ENCODE data around the gene TANGO6.

TANGO6 gene

GRCh38 chr16:69108064-69108904 is 265.0 kb downstream of the TANGO6 start:
- H3K4me3 ChIP-seq (ENCODE audit: low read length), result peak overlapping the region; percentile 62
- DNase-seq (ENCODE audit: low read depth), result no peak

GRCh38 chr16:69108905-69109252 is 265.5 kb downstream of the TANGO6 start:
- TF ChIP-seq, protein P1, sequence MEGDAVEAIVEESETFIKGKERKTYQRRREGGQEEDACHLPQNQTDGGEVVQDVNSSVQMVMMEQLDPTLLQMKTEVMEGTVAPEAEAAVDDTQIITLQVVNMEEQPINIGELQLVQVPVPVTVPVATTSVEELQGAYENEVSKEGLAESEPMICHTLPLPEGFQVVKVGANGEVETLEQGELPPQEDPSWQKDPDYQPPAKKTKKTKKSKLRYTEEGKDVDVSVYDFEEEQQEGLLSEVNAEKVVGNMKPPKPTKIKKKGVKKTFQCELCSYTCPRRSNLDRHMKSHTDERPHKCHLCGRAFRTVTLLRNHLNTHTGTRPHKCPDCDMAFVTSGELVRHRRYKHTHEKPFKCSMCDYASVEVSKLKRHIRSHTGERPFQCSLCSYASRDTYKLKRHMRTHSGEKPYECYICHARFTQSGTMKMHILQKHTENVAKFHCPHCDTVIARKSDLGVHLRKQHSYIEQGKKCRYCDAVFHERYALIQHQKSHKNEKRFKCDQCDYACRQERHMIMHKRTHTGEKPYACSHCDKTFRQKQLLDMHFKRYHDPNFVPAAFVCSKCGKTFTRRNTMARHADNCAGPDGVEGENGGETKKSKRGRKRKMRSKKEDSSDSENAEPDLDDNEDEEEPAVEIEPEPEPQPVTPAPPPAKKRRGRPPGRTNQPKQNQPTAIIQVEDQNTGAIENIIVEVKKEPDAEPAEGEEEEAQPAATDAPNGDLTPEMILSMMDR (IDR thresholded peaks at IDR 0.05; ENCODE audit: insufficient read depth, low read depth, low read length, missing control alignments), result no peak
- no peak overlapping the region for H3K4me3 ChIP-seq (ENCODE audit: low read length)
- no peak for DNase-seq (ENCODE audit: low read depth)

More at GRCh38 chr16:69108064-69108904, 265.0 kb downstream of the TANGO6 start:
- TF ChIP-seq, protein P1 (IDR thresholded peaks at IDR 0.05; ENCODE audit: insufficient read depth, low read depth, low read length, missing control alignments), result no peak

DNA sequence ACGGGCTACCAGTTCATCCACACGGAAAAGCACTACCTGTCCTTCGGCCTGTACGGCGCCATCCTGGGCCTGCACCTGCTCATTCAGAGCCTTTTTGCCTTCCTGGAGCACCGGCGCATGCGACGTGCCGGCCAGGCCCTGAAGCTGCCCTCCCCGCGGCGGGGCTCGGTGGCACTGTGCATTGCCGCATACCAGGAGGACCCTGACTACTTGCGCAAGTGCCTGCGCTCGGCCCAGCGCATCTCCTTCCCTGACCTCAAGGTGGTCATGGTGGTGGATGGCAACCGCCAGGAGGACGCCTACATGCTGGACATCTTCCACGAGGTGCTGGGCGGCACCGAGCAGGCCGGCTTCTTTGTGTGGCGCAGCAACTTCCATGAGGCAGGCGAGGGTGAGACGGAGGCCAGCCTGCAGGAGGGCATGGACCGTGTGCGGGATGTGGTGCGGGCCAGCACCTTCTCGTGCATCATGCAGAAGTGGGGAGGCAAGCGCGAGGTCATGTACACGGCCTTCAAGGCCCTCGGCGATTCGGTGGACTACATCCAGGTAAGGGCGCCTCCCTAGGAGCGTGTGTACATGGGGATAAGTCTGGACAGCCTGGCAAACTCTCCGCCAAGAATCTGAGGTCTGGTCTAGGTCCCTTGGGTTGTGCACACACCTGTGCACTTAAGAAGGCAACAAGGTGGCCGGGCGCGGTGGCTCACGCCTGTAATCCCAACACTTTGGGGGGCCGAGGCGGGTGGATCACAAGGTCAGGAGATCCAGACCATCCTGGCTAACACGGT is 266.3 kb downstream of the TANGO6 start:
- no peak for DNase-seq (ENCODE audit: low read depth)

GRCh38 chr16:69110406-69110805 is 267.1 kb downstream of the TANGO6 start:
- TF ChIP-seq, protein P1 (IDR thresholded peaks at IDR 0.05; ENCODE audit: insufficient read depth, low read depth, low read length, missing control alignments), result no peak
- no peak overlapping the region for H3K4me3 ChIP-seq (ENCODE audit: low read length)
- DNase-seq (ENCODE audit: low read depth), result no peak

More for the DNA sequence above, 266.3 kb downstream of the TANGO6 start:
- H3K4me3 ChIP-seq (ENCODE audit: low read length), result no peak overlapping the region
- TF ChIP-seq, protein P1 (IDR thresholded peaks at IDR 0.05; ENCODE audit: insufficient read depth, low read depth, low read length, missing control alignments), result no peak

DNA sequence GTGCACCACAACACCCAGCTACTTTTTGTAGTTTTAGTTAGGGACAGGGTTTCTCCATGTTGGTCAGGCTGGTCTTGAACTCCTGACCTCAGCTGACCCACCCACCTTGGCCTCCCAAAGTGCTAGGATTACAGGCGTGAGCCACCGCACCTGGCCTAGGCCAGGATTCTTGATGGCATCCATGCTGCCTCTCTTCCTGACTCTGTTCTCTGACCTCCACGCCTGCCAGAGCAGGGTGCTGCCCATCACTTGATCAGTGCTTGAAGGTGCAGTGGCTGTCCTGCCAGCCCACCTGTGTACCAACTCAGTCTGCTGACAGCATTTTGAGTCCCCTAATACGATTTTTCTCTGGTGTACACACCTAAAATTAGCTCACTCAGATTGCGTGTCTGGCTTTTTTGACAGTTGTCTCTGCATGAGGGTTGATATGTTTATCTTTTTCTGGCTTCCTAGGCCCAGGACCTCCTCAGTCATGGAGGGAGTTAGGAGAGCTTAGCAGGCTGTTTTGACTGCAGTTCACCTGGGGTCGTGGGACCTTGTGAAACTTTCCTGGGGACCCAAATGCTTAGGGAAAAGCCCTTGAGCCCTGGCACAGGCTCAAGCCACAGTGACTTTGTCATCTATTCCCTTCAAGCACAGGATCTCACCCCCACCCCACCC is 268.0 kb downstream of the TANGO6 start:
- DNase-seq (ENCODE audit: low read depth), result no peak
- no peak overlapping the region for H3K4me3 ChIP-seq (ENCODE audit: low read length)
- TF ChIP-seq, protein P1 (IDR thresholded peaks at IDR 0.05; ENCODE audit: insufficient read depth, low read depth, low read length, missing control alignments), result no peak

DNA sequence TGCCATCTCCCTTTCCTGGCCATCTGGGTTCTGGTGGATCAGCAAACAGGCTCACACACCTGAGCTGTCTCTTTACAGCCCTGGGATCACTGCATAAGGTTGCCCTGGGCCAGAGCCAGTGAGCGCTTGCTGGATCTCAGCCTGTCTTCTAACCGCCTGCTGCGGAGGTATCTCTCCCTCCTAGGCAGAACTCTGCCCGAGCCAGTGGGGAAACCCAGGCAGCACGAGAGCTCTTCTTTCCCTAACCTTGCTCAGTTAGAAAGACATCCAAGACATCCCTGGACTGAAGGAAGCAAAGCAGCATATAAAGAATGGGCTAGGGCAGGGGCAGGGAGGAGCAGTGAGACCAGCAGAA is 268.5 kb downstream of the TANGO6 start:
- H3K4me3 ChIP-seq (ENCODE audit: low read length), result no peak overlapping the region
- DNase-seq (ENCODE audit: low read depth), result no peak
- TF ChIP-seq, protein P1 (IDR thresholded peaks at IDR 0.05; ENCODE audit: insufficient read depth, low read depth, low read length, missing control alignments), result no peak

Measured in epithelial cell of esophagus (primary cell).